ENCODE data around the gene RNF217. TPM values are rescaled to one million over a fixed set of nuclear protein-coding genes. Genes with fewer than 3 reads are reported as not detected.

Gene RNF217
- total RNA-seq, 2 donors from 2014 or later: 24.0 to 28.1 TPM

GRCh38 chr6:124924333-124924759 is 37.9 kb upstream of the RNF217 start:
- Histone ChIP-seq H3K9me3 (ENCODE audit: control insufficient read depth, low read length) (peaks cover 14% of the 10 kb centered on the region), H3K36me3 (ENCODE audit: control insufficient read depth, insufficient read depth, low read length) (no peaks in the 10 kb centered on the region), H3K4me1 (ENCODE audit: control insufficient read depth, insufficient read depth, low read length) (no peaks in the 10 kb centered on the region), H3K4me3 (ENCODE audit: low read length) (no peak overlapping the region), H3K9ac (ENCODE audit: extremely low read depth, low read length, poor library complexity, severe bottlenecking) (no peak overlapping the region), H3K27ac (ENCODE audit: low read depth, low read length) (no peak overlapping the region), H3K27me3 (ENCODE audit: control insufficient read depth, insufficient read depth, low read length, poor library complexity, severe bottlenecking) (no peaks in the 10 kb centered on the region)
- TF ChIP-seq CTCF (conservative IDR thresholded peaks at IDR 0.05): no peak
- Mint-ChIP-seq H3K9me3 (peaks cover 26% of the 10 kb centered on the region), H3K4me1 (no peaks in the 10 kb centered on the region), H3K27ac (no peak overlapping the region), H3K4me3 (no peak overlapping the region), H3K36me3 (ENCODE audit: low read depth) (no peaks in the 10 kb centered on the region), H3K27me3 (ENCODE audit: insufficient read depth) (no peaks in the 10 kb centered on the region)
- WGBS, 2 experiments (ENCODE audit: insufficient coverage in 1 of 2, insufficient read length in 1 of 2): 57% methylated on average over 3 of the region's 3 CpGs; no CpG with 5 or more reads in 1 of the 2 experiments
- no peak for DNase-seq

GRCh38 chr6:124926435-124926834 is 35.8 kb upstream of the RNF217 start:
- no peaks in the 10 kb centered on the region for H3K9me3 ChIP-seq (ENCODE audit: control insufficient read depth, low read length)
- H3K9me3 Mint-ChIP-seq: peaks cover 5% of the 10 kb centered on the region
- no peaks in the 10 kb centered on the region for H3K27me3 ChIP-seq (ENCODE audit: control insufficient read depth, insufficient read depth, low read length, poor library complexity, severe bottlenecking)
- H3K9ac ChIP-seq (ENCODE audit: extremely low read depth, low read length, poor library complexity, severe bottlenecking): no peak overlapping the region
- no peaks in the 10 kb centered on the region for H3K36me3 ChIP-seq (ENCODE audit: control insufficient read depth, insufficient read depth, low read length)
- 83 to 94% methylated on average over 2 of the region's 2 CpGs for WGBS, 2 experiments (ENCODE audit: insufficient coverage in 1 of 2, insufficient read length in 1 of 2)
- H3K27ac ChIP-seq (ENCODE audit: low read depth, low read length): no peak overlapping the region
- no peak for DNase-seq
- no peak overlapping the region for H3K27ac Mint-ChIP-seq
- H3K4me3 ChIP-seq (ENCODE audit: low read length): no peak overlapping the region
- H3K27me3 Mint-ChIP-seq (ENCODE audit: insufficient read depth): no peaks in the 10 kb centered on the region
- no peak for TF ChIP-seq CTCF (conservative IDR thresholded peaks at IDR 0.05)
- no peak overlapping the region for H3K4me3 Mint-ChIP-seq
- H3K36me3 Mint-ChIP-seq (ENCODE audit: low read depth): no peaks in the 10 kb centered on the region
- no peaks in the 10 kb centered on the region for H3K4me1 Mint-ChIP-seq
- no peaks in the 10 kb centered on the region for H3K4me1 ChIP-seq (ENCODE audit: control insufficient read depth, insufficient read depth, low read length)

GRCh38 chr6:124927806-124928205 is 34.4 kb upstream of the RNF217 start:
- Mint-ChIP-seq H3K36me3 (ENCODE audit: low read depth) (no peaks in the 10 kb centered on the region), H3K4me3 (no peak overlapping the region), H3K4me1 (no peaks in the 10 kb centered on the region), H3K9me3 (peaks cover 3% of the 10 kb centered on the region), H3K27ac (no peak overlapping the region), H3K27me3 (ENCODE audit: insufficient read depth) (no peaks in the 10 kb centered on the region)
- H3K9me3 ChIP-seq (ENCODE audit: control insufficient read depth, low read length): no peaks in the 10 kb centered on the region
- H3K4me3 ChIP-seq (ENCODE audit: low read length): no peak overlapping the region
- no peak for TF ChIP-seq CTCF (conservative IDR thresholded peaks at IDR 0.05)
- WGBS, 2 experiments (ENCODE audit: insufficient coverage in 1 of 2, insufficient read length in 1 of 2): 90 to 93% methylated on average over 2 of the region's 2 CpGs
- no peaks in the 10 kb centered on the region for H3K36me3 ChIP-seq (ENCODE audit: control insufficient read depth, insufficient read depth, low read length)
- H3K27me3 ChIP-seq (ENCODE audit: control insufficient read depth, insufficient read depth, low read length, poor library complexity, severe bottlenecking): no peaks in the 10 kb centered on the region
- no peak overlapping the region for H3K27ac ChIP-seq (ENCODE audit: low read depth, low read length)
- DNase-seq: no peak
- H3K9ac ChIP-seq (ENCODE audit: extremely low read depth, low read length, poor library complexity, severe bottlenecking): no peak overlapping the region
- H3K4me1 ChIP-seq (ENCODE audit: control insufficient read depth, insufficient read depth, low read length): no peaks in the 10 kb centered on the region
